Body of pancreas (tissue), 4 donors: ENCODE results near the gene SLC25A42.

ENCODE experiments used
- CTCF ChIP-seq, 7 experiments: fragments of 450-650 bp in 4 of 7; fragments of 200-600 bp in 3 of 7; sonication (generic) in 3 of 7; IDR thresholded peaks; one replicate each; pipeline ENCODE4 v1.5.1; 2016 to 2019; ENCODE audit warnings: antibody characterized with exemption in 7 of 7
- POLR2A ChIP-seq, 3 donors: fragments of 450-650 bp; IDR thresholded peaks; one replicate each; pipeline ENCODE4 v1.6.1; 2016; ENCODE audit warnings: antibody characterized with exemption in 3 of 3, mild to moderate bottlenecking in 2 of 3

- TF ChIP-seq POLR2A (IDR thresholded peaks at IDR 0.05) (no peak), CTCF (IDR thresholded peaks at IDR 0.05) (no peak)
Observed at GRCh38 chr19:19106056-19106551, 42.3 kb downstream of the SLC25A42 start.
